ENCODE data around the gene ITPK1. TPM values are rescaled to one million over a fixed set of nuclear protein-coding genes. Genes with fewer than 3 reads are reported as not detected.

The ITPK1 gene
- total RNA-seq, 4 donors from 2014 or later: 132 to 172 (median 157) TPM

GRCh38 chr14:92998946-92999345 is 116.8 kb downstream of the ITPK1 start:
- H3K27ac ChIP-seq: no peak overlapping the region
- DNase-seq: no peak

GRCh38 chr14:92997343-92998061 is 118.2 kb downstream of the ITPK1 start:
- H3K9me3 ChIP-seq: no peaks in the 10 kb centered on the region
- H3K27ac ChIP-seq: no peak overlapping the region
- no peaks in the 10 kb centered on the region for H3K4me1 ChIP-seq
- H3K27me3 ChIP-seq: no peaks in the 10 kb centered on the region
- DNase-seq: no peak
- peaks cover 0 to 26% (median 0%) of the 10 kb centered on the region in 3 donors for H3K36me3 ChIP-seq
- TF ChIP-seq POLR2A (IDR thresholded peaks at IDR 0.05) (no peak), CTCF (IDR thresholded peaks at IDR 0.05) (no peak)
- H3K4me3 ChIP-seq: no peak overlapping the region

More at GRCh38 chr14:92998946-92999345, 116.8 kb downstream of the ITPK1 start:
- Histone ChIP-seq H3K27me3 (no peaks in the 10 kb centered on the region), H3K36me3 (peaks cover 0 to 11% (median 0%) of the 10 kb centered on the region in 3 donors), H3K4me1 (no peaks in the 10 kb centered on the region), H3K4me3 (no peak overlapping the region), H3K9me3 (no peaks in the 10 kb centered on the region)
- TF ChIP-seq CTCF (IDR thresholded peaks at IDR 0.05) (no peak), POLR2A (IDR thresholded peaks at IDR 0.05) (no peak)

- no peak for DNase-seq
- H3K4me3 ChIP-seq: no peak overlapping the region
- H3K4me1 ChIP-seq: no peaks in the 10 kb centered on the region
- no peak overlapping the region for H3K27ac ChIP-seq
- peaks cover 0 to 34% (median 0%) of the 10 kb centered on the region in 3 donors for H3K36me3 ChIP-seq
- no peaks in the 10 kb centered on the region for H3K9me3 ChIP-seq
- TF ChIP-seq CTCF (IDR thresholded peaks at IDR 0.05) (no peak), POLR2A (IDR thresholded peaks at IDR 0.05) (no peak)
- no peaks in the 10 kb centered on the region for H3K27me3 ChIP-seq
These were observed 120.1 kb downstream of the ITPK1 start for GRCh38 chr14:92995620-92996019.

GRCh38 chr14:92994942-92995341 is 120.8 kb downstream of the ITPK1 start:
- no peak for TF ChIP-seq CTCF (IDR thresholded peaks at IDR 0.05)
- no peak for TF ChIP-seq POLR2A (IDR thresholded peaks at IDR 0.05)
- Histone ChIP-seq H3K9me3 (no peaks in the 10 kb centered on the region), H3K4me1 (no peaks in the 10 kb centered on the region), H3K4me3 (no peak overlapping the region), H3K36me3 (peaks cover 0 to 39% (median 0%) of the 10 kb centered on the region in 3 donors), H3K27ac (no peak overlapping the region), H3K27me3 (no peaks in the 10 kb centered on the region)
- no peak for DNase-seq

- Histone ChIP-seq H3K27ac (peak overlapping the region in 1 of 4 donors; percentile 5), H3K4me1 (no peaks in the 10 kb centered on the region), H3K27me3 (no peaks in the 10 kb centered on the region), H3K9me3 (no peaks in the 10 kb centered on the region), H3K4me3 (no peak overlapping the region), H3K36me3 (peaks cover 0 to 38% (median 0%) of the 10 kb centered on the region in 3 donors)
- no peak for TF ChIP-seq CTCF (IDR thresholded peaks at IDR 0.05)
- no peak for DNase-seq
These were observed 121.5 kb downstream of the ITPK1 start for GRCh38 chr14:92994131-92994676.
